ENCODE measurements around the gene LYG2.

DNA sequence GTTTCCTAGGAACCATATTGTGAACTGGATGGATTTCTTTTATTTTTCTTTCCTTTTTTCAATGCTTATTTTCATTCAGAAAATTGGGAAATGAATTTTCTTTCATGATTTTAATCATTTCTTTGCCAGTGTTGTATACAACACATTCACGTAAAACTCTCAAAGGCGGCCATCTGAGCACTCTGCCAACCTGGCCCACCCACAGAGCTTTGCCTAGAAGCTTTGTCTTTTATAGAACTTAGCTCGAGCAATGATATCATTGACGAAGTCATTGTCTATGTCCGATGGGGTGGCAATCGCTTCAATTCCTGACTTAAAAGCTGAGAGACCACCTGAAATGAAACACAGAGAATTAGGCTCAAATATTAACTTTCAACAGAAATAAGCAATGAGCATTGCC lies 13.3 kb downstream of the LYG2 start:
- TF ChIP-seq, protein P1, sequence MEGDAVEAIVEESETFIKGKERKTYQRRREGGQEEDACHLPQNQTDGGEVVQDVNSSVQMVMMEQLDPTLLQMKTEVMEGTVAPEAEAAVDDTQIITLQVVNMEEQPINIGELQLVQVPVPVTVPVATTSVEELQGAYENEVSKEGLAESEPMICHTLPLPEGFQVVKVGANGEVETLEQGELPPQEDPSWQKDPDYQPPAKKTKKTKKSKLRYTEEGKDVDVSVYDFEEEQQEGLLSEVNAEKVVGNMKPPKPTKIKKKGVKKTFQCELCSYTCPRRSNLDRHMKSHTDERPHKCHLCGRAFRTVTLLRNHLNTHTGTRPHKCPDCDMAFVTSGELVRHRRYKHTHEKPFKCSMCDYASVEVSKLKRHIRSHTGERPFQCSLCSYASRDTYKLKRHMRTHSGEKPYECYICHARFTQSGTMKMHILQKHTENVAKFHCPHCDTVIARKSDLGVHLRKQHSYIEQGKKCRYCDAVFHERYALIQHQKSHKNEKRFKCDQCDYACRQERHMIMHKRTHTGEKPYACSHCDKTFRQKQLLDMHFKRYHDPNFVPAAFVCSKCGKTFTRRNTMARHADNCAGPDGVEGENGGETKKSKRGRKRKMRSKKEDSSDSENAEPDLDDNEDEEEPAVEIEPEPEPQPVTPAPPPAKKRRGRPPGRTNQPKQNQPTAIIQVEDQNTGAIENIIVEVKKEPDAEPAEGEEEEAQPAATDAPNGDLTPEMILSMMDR (IDR thresholded peaks at IDR 0.05; ENCODE audit: low read depth, low read length, poor library complexity, severe bottlenecking), result no peak
- no peak for TF ChIP-seq EZH2phosphoT487 (IDR thresholded peaks at IDR 0.05; ENCODE audit: borderline replicate concordance, low read length)

Measured in DOHH2 (cell line).